Muscle of leg (tissue), 11 donors: ENCODE results near the gene CFAP299. TPM values are rescaled to one million over a fixed set of nuclear protein-coding genes. Genes with fewer than 3 reads are reported as not detected.
A peak's percentile ranks its signal among the peaks of the same experiment; 100 is the strongest.

ENCODE experiments used
- DNase-seq: peaks from one replicate; pipeline ENCODE4 v3.0.0; 2013
- H3K27ac ChIP-seq: one replicate; pipeline ENCODE4 v1.5.1; 2013; ENCODE audit warnings: mild to moderate bottlenecking, low read length, control low read depth
- H3K27me3 ChIP-seq: one replicate; pipeline ENCODE4 v1.6.1; 2013; ENCODE audit warnings: low read length; ENCODE audit not compliant: control insufficient read depth, insufficient read depth
- H3K36me3 ChIP-seq: one replicate; pipeline ENCODE4 v1.6.1; 2013; ENCODE audit warnings: low read length; ENCODE audit not compliant: control insufficient read depth, insufficient read depth
- H3K4me1 ChIP-seq: one replicate; pipeline ENCODE4 v1.6.1; 2013; ENCODE audit warnings: low read length; ENCODE audit not compliant: control insufficient read depth, insufficient read depth
- H3K4me3 ChIP-seq: one replicate; pipeline ENCODE4 v1.5.1; 2013; ENCODE audit warnings: low read length, control low read depth
- H3K9me3 ChIP-seq: replicated peaks from 2 replicates; pipeline ENCODE4 v1.6.1; 2013; ENCODE audit warnings: low read depth, low read length; ENCODE audit not compliant: control insufficient read depth
- WGBS: methylation state at CpG from one replicate; pipeline ENCODE4 v1.1.5; 2013; ENCODE audit warnings: missing lambda C conversion rate; ENCODE audit not compliant: insufficient coverage; 5-methylcytosine and 5-hydroxymethylcytosine counted together
- polyA plus RNA-seq, 8 donors: library from polyadenylated mRNA; unstranded; fragments of 120-200 nt; gene quantifications; one replicate each; pipeline versions ENCODE4 v1.2.1 to v1.2.3, GENCODE V29; 2013; ENCODE audit warnings: inconsistent platforms in 1 of 8, low replicate concordance in 1 of 8; ENCODE audit not compliant: insufficient read length in 8 of 8, insufficient read depth in 1 of 8
- total RNA-seq: library from RNA; stranded (reverse); fragments of 120-200 nt; gene quantifications from one replicate; pipeline ENCODE4 v1.2.4, GENCODE V29; 2013

Gene CFAP299
- total and polyA plus RNA-seq, 9 donors = 0.09 to 0.53 (median 0.35) TPM; not detected in 5

DNA sequence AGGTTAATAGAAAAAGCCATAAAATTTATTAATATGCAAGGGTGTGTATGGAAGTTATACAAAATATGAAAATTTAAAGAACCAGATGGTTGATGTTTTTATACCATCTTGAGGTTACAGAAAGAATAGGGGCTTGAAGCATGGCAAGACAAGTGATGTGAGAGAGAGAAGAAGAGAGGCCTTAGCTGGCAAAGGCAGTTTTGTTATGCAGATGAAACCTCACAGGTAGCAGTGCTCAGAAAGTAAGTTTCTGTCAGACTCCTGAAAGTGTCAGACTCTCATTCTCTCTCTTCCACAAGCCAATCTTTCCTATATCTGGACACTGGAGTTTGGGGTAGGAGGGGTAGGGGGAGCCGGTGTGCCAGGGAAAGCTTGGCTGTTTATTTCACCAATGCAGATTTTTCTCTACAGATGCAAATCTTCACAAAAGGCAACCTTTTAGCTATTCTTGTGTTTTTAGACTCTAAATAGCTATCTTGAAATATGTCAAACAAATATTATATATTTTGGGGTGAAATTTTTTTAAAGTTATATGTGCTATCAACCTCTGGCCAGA, 124.5 kb downstream of the CFAP299 start:
- no peaks in the 10 kb centered on the region for H3K36me3 ChIP-seq
- H3K4me1 ChIP-seq = no peaks in the 10 kb centered on the region
- no peaks in the 10 kb centered on the region for H3K9me3 ChIP-seq
- WGBS = no CpG with 5 or more reads among the region's 1 CpG
- no peak overlapping the region for H3K4me3 ChIP-seq
- DNase-seq = no peak
- no peak overlapping the region for H3K27ac ChIP-seq
- H3K27me3 ChIP-seq = no peaks in the 10 kb centered on the region

DNA sequence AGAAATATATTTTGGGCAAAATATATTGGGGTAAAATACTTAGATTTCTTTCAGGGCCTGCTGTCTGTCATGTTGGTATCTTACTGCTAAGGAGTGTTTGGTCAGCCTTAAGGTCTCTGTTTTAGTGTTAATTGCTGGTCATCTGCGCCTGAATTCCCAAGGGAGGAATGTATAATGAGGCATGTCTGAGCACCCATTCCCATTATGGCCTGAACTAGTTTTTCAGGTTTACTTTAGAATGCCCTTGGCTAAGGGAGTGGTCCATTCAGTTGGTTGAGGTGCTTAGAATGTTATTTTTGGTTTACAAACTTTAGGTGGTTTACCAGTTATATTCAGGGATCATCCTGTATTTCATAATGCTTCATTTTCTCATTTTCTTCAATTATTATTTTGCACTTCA, 125.9 kb downstream of the CFAP299 start:
- no peak for DNase-seq
- Histone ChIP-seq H3K27ac (no peak overlapping the region), H3K27me3 (no peaks in the 10 kb centered on the region), H3K9me3 (no peaks in the 10 kb centered on the region), H3K4me3 (no peak overlapping the region), H3K36me3 (no peaks in the 10 kb centered on the region), H3K4me1 (no peaks in the 10 kb centered on the region)
- WGBS = 86% methylated on average over 1 of the region's 1 CpG

DNA sequence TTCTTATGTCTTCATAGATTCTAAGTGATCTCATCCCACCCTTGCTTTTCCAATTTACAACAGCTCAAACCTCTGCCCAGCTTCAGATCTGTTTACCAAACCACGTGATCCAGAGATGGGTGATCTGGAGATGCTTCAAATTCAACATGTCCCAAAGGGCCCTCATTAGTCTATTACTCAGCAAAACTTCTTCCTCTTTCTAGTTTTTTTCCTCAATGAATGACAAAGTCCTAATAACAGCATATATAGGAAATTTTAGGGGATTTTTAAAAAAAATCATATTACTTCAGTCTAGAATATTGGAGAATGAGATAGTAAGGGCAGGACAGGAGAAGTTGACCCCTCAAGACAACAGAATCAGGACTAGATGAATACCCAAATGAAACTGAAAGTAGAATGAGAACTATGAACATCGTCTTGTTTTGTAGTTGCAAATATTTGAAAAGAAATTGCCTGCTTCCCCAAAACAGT, 127.1 kb downstream of the CFAP299 start:
- Histone ChIP-seq H3K9me3 (no peaks in the 10 kb centered on the region), H3K36me3 (no peaks in the 10 kb centered on the region), H3K27ac (no peak overlapping the region), H3K27me3 (no peaks in the 10 kb centered on the region), H3K4me1 (no peaks in the 10 kb centered on the region), H3K4me3 (no peak overlapping the region)
- DNase-seq = no peak
- WGBS = no CpG with 5 or more reads among the region's 2 CpGs

DNA sequence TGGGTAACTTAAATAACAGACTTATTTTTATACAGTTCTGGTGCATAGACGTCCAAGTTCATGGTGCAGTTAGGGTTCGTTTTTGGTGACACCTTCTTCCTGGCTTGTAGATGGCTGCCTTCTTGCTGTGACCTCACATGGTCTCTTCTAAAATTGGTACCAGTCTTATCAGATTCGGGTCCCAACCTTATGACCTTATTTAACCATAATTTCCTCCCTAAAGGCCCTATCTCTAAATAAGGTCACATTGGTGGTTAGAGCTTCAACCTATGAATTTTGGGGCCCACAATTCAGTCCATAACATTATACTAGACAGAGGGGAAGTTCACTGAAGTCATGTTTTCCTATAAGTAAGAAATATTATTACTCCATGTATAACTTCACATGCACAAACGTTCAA, 128.0 kb downstream of the CFAP299 start:
- Histone ChIP-seq H3K4me1 (no peaks in the 10 kb centered on the region), H3K27ac (no peak overlapping the region), H3K36me3 (no peaks in the 10 kb centered on the region), H3K27me3 (no peaks in the 10 kb centered on the region), H3K9me3 (no peaks in the 10 kb centered on the region), H3K4me3 (no peak overlapping the region)
- WGBS = 75% methylated on average over 2 of the region's 4 CpGs
- DNase-seq = no peak

DNA sequence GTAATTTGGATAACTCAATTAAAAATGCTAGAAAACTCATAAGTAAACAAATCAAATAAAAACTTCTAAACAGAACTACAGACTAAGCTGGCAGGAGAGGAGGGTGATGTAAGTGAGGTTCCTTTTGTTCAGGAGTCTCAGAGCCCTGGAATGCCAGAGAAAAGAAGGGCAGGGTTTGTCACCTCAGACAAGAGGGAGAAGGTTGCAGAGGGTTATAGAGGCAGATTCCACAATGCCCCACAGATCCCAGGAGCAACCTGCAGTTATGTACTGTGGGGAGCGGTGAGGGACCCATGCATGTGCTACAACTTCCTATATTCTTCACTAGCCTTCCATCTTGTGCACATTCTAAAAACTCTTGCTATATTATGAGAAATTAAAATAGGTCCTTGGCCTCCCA, 129.7 kb downstream of the CFAP299 start:
- Histone ChIP-seq H3K27ac (no peak overlapping the region), H3K27me3 (no peaks in the 10 kb centered on the region), H3K4me3 (no peak overlapping the region), H3K36me3 (no peaks in the 10 kb centered on the region), H3K9me3 (no peaks in the 10 kb centered on the region), H3K4me1 (no peaks in the 10 kb centered on the region)
- no CpG with 5 or more reads among the region's 1 CpG for WGBS
- DNase-seq = no peak

DNA sequence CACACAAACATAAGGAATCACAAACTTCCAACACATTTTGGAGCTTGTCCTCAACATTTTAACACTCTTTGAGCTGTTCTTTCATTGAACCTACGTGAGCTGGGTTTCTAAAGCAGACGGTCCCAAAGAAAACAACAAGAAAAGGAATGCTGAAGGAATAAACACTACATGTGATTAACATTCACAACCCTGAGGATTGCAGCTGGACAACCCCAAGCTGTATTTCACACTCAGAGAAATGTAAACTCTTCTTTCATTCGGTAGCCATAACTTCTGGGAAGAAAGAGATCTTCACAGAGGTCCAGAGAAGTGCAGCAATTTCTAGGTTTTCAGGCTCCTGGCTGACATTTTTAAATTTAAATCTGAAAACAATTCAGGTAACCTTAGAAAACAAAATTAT, 130.2 kb downstream of the CFAP299 start:
- H3K4me1 ChIP-seq = no peaks in the 10 kb centered on the region
- DNase-seq = no peak
- H3K27ac ChIP-seq = no peak overlapping the region
- no CpG with 5 or more reads among the region's 3 CpGs for WGBS
- no peaks in the 10 kb centered on the region for H3K36me3 ChIP-seq
- H3K9me3 ChIP-seq = no peaks in the 10 kb centered on the region
- H3K4me3 ChIP-seq = no peak overlapping the region
- H3K27me3 ChIP-seq = no peaks in the 10 kb centered on the region

DNA sequence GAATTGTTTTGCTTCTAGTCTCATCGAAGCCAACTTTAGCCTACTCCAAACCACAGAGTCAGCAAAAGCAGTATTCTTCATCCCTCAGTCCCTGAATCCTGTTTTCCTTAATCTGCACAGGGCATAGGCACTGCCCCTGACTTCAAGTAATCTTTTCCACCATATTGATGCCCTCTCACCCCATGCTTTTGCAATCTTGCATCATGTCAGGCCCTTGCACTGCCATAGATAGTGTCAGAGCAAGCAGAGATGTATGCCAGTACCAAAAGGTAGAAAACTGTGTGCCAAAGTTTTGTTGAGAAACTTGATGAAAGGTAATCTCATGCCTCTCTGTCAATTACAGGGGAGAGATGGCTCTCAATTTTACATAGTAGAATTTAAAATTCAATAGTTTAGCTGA, 131.1 kb downstream of the CFAP299 start:
- Histone ChIP-seq H3K4me1 (no peaks in the 10 kb centered on the region), H3K27ac (no peak overlapping the region), H3K9me3 (no peaks in the 10 kb centered on the region), H3K36me3 (no peaks in the 10 kb centered on the region), H3K27me3 (no peaks in the 10 kb centered on the region), H3K4me3 (no peak overlapping the region)
- no peak for DNase-seq
- 93% methylated on average over 1 of the region's 1 CpG for WGBS

DNA sequence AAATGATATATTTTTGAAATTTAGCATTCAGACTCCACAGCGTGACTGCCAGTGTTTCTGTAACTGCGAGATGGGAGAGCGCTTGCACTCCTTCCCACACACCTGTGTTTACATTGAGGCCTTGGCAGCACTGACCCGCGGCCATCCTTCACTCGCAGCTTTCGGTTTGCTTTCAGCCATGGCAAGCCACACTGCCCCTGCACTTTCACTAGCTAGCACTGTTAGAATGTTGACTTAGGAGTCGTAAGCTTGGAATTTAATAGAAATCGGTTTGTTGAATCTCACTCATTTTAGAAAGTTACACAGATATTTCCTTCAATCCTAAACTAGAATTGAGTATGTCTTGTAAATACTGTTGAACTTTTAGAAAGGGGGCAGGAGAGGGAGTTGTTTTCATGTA, 136.2 kb downstream of the CFAP299 start:
- Histone ChIP-seq H3K27me3 (peaks cover 2% of the 10 kb centered on the region), H3K9me3 (no peaks in the 10 kb centered on the region), H3K27ac (no peak overlapping the region), H3K36me3 (no peaks in the 10 kb centered on the region), H3K4me1 (no peaks in the 10 kb centered on the region), H3K4me3 (no peak overlapping the region)
- WGBS = 7% methylated on average over 5 of the region's 9 CpGs
- DNase-seq = peak; percentile 16

DNA sequence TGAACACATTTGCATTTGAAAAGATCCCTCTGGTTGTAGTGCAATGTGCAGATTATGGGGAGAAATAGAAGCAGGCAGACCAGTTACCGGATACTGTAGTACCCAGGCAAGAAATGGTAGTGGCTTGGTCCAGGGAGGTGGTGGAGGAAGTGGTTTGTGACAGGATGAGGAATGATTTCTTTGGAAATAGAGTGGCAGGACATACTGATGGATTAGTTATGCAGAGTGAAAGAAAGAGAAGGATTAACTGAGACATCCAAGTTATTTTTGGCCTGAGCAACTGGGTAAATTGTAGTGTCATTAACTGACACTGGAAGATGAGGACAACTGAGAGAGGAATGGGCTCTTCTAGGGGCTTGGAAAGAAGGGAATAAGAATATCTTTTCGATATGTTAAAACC, 139.7 kb downstream of the CFAP299 start:
- H3K27ac ChIP-seq = no peak overlapping the region
- 93% methylated on average over 1 of the region's 2 CpGs for WGBS
- H3K27me3 ChIP-seq = peaks cover 2% of the 10 kb centered on the region
- H3K9me3 ChIP-seq = no peaks in the 10 kb centered on the region
- no peaks in the 10 kb centered on the region for H3K4me1 ChIP-seq
- no peaks in the 10 kb centered on the region for H3K36me3 ChIP-seq
- H3K4me3 ChIP-seq = no peak overlapping the region
- no peak for DNase-seq

DNA sequence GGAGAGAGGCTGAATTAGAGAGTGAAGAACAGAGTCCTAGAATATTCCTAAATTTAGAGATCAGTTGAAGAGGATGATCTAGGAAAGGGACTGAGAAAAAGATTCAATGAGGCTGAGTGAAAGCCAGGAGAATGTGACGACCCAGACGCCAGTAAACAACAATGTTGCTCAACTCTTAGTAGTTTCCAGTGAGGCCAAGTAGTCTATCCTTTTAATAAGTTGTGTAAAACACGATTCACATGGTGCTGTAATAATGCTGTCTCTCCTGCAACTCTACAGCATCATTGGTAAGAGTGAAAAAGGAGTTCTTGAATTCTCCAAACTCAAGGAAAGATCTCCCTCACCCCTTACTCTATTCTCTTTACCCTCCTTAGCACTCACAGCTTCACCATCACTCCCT, 140.3 kb downstream of the CFAP299 start:
- H3K4me1 ChIP-seq = no peaks in the 10 kb centered on the region
- no peak overlapping the region for H3K4me3 ChIP-seq
- WGBS = no CpG with 5 or more reads among the region's 3 CpGs
- DNase-seq = no peak
- H3K36me3 ChIP-seq = no peaks in the 10 kb centered on the region
- no peaks in the 10 kb centered on the region for H3K9me3 ChIP-seq
- no peak overlapping the region for H3K27ac ChIP-seq
- peaks cover 2% of the 10 kb centered on the region for H3K27me3 ChIP-seq

DNA sequence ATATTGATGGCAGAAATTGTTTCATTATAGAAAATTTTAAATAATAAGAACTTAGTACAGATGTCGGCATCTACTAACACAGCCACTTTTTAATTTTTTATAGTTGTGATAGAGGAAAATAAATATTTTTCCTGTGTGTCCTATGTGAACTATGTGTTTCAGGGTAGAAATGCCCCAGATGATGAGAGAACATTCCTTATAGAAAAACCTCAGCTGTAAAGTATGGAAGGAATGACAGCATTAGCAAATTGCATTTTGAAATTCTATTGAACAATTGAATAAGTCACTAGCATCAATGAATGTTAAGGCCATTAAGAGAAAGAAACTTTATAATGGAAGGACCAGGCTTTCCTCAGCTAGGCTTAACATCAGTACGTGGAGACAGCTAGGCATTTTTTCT, 149.2 kb downstream of the CFAP299 start:
- peak; percentile 49 for DNase-seq

More for the DNA sequence above, 149.2 kb downstream of the CFAP299 start:
- H3K4me1 ChIP-seq = no peaks in the 10 kb centered on the region
- no peak overlapping the region for H3K27ac ChIP-seq
- H3K36me3 ChIP-seq = no peaks in the 10 kb centered on the region
- no peaks in the 10 kb centered on the region for H3K27me3 ChIP-seq
- no peaks in the 10 kb centered on the region for H3K9me3 ChIP-seq
- no peak overlapping the region for H3K4me3 ChIP-seq
- no CpG with 5 or more reads among the region's 2 CpGs for WGBS
